ENCODE measurements around the gene RBCK1. TPM values are rescaled to one million over a fixed set of nuclear protein-coding genes. Genes with fewer than 3 reads are reported as not detected.
A peak's percentile ranks its signal among the peaks of the same experiment; 100 is the strongest.

The RBCK1 gene
- total RNA-seq, 1 experiment from 2014 or later, result 115 TPM

- Histone ChIP-seq H3K4me2 (ENCODE audit: low read length) (no peak overlapping the region), H3K79me2 (ENCODE audit: low read length) (peaks cover 73% of the 10 kb centered on the region), H2AFZ (ENCODE audit: low read length) (no peak overlapping the region), H3K27me3 (ENCODE audit: low read length) (no peaks in the 10 kb centered on the region), H3K4me1 (ENCODE audit: insufficient read depth, low read length) (peaks cover 20% of the 10 kb centered on the region), H3K27ac (ENCODE audit: low read length) (no peak overlapping the region), H4K20me1 (ENCODE audit: low read length) (peaks cover 26% of the 10 kb centered on the region), H3F3A (ENCODE audit: low read length, unreplicated experiment) (no peaks in the 10 kb centered on the region), H3K36me3 (ENCODE audit: low read depth, low read length) (no peaks in the 10 kb centered on the region), H3K9ac (ENCODE audit: low read length) (no peak overlapping the region), H3K9me3 (ENCODE audit: low read length) (no peaks in the 10 kb centered on the region), H3K9me2 (replicated peaks; ENCODE audit: low read length) (no peaks in the 10 kb centered on the region), H3K4me3 (ENCODE audit: low read length) (no peak overlapping the region)
- POLR2A ChIA-PET (ENCODE audit: unreplicated experiment), result no interaction called here
- TF ChIP-seq EZH2phosphoT487 (IDR thresholded peaks at IDR 0.05; ENCODE audit: borderline replicate concordance, low read length), result no peak
- TF ChIP-seq CTCF (conservative IDR thresholded peaks at IDR 0.05; ENCODE audit: low read depth, low read length), result no peak
- no peak for TF ChIP-seq EZH2 (IDR thresholded peaks at IDR 0.05; ENCODE audit: low read length, unreplicated experiment)
- DNase-seq (no peak), ATAC-seq (no peak)
- intact Hi-C loops (cut with micrococcal nuclease), result no loop called here
- CTCF ChIA-PET, result no interaction called here
- no TSS peak for BruUV-seq (replicated peaks)
Measured at GRCh38 chr20:458776-459175, 50.7 kb downstream of the RBCK1 start.

- Histone ChIP-seq H4K20me1 (ENCODE audit: low read length) (peaks cover 26% of the 10 kb centered on the region), H3K4me1 (ENCODE audit: insufficient read depth, low read length) (peaks cover 20% of the 10 kb centered on the region), H3K9me3 (ENCODE audit: low read length) (no peaks in the 10 kb centered on the region), H3K27me3 (ENCODE audit: low read length) (no peaks in the 10 kb centered on the region), H3F3A (ENCODE audit: low read length, unreplicated experiment) (no peaks in the 10 kb centered on the region), H3K9ac (ENCODE audit: low read length) (no peak overlapping the region), H3K36me3 (ENCODE audit: low read depth, low read length) (no peaks in the 10 kb centered on the region), H3K9me2 (replicated peaks; ENCODE audit: low read length) (no peaks in the 10 kb centered on the region), H3K4me2 (ENCODE audit: low read length) (peak overlapping the region; percentile 98), H3K79me2 (ENCODE audit: low read length) (peaks cover 62% of the 10 kb centered on the region), H3K27ac (ENCODE audit: low read length) (no peak overlapping the region), H2AFZ (ENCODE audit: low read length) (no peak overlapping the region), H3K4me3 (ENCODE audit: low read length) (peak overlapping the region; percentile 99)
- DNase-seq, result no peak
- intact Hi-C loops (cut with micrococcal nuclease), result no loop called here
- no peak for TF ChIP-seq EZH2 (IDR thresholded peaks at IDR 0.05; ENCODE audit: low read length, unreplicated experiment)
- no peak for TF ChIP-seq EZH2phosphoT487 (IDR thresholded peaks at IDR 0.05; ENCODE audit: borderline replicate concordance, low read length)
- TF ChIP-seq CTCF (conservative IDR thresholded peaks at IDR 0.05; ENCODE audit: low read depth, low read length), result no peak
- no peak for ATAC-seq
- CTCF ChIA-PET, result no interaction called here
- BruUV-seq (replicated peaks), result no TSS peak
- POLR2A ChIA-PET (ENCODE audit: unreplicated experiment), result interaction anchor here (0.6 kb wide), 1 partner anchor 17 kb away, joined by 3 read pairs; no protein-coding TSS in a partner anchor
Measured at GRCh38 chr20:460180-460579, 52.1 kb downstream of the RBCK1 start.

- no TSS peak for BruUV-seq (replicated peaks)
- Histone ChIP-seq H3K9me3 (ENCODE audit: low read length) (no peaks in the 10 kb centered on the region), H3K4me1 (ENCODE audit: insufficient read depth, low read length) (peaks cover 20% of the 10 kb centered on the region), H3K9me2 (replicated peaks; ENCODE audit: low read length) (no peaks in the 10 kb centered on the region), H4K20me1 (ENCODE audit: low read length) (peaks cover 26% of the 10 kb centered on the region), H3K9ac (ENCODE audit: low read length) (peak overlapping the region; percentile 82; the same call in 1 of the 2 replicates), H3K27ac (ENCODE audit: low read length) (no peak overlapping the region), H3K27me3 (ENCODE audit: low read length) (no peaks in the 10 kb centered on the region), H3K36me3 (ENCODE audit: low read depth, low read length) (no peaks in the 10 kb centered on the region), H3K4me3 (ENCODE audit: low read length) (peak overlapping the region; percentile 99), H3K79me2 (ENCODE audit: low read length) (peaks cover 60% of the 10 kb centered on the region), H2AFZ (ENCODE audit: low read length) (no peak overlapping the region), H3F3A (ENCODE audit: low read length, unreplicated experiment) (no peaks in the 10 kb centered on the region), H3K4me2 (ENCODE audit: low read length) (peak overlapping the region; percentile 98)
- ChIA-PET CTCF (no interaction called here), POLR2A (ENCODE audit: unreplicated experiment) (no interaction called here)
- ATAC-seq, result no peak
- intact Hi-C loops (cut with micrococcal nuclease), result no loop called here
- DNase-seq, result no peak
- TF ChIP-seq CTCF (conservative IDR thresholded peaks at IDR 0.05; ENCODE audit: low read depth, low read length), result no peak
- no peak for TF ChIP-seq EZH2 (IDR thresholded peaks at IDR 0.05; ENCODE audit: low read length, unreplicated experiment)
- no peak for TF ChIP-seq EZH2phosphoT487 (IDR thresholded peaks at IDR 0.05; ENCODE audit: borderline replicate concordance, low read length)
Measured at GRCh38 chr20:460707-461106, 52.6 kb downstream of the RBCK1 start.
